RWPE1 (cell line): Measurements from ENCODE around the gene STX18.

Experiments used
- CTCF ChIA-PET: fragments of 350-600 bp; sonication (Branson Sonifier 250); formaldehyde crosslinking; extraction: SDS; loops from one replicate; lab custom pipeline; 2021; lab: Yijun Ruan, JAX
- POLR2A ChIA-PET: fragments of 400-600 bp; formaldehyde crosslinking; extraction: SDS; loops from one replicate; lab custom pipeline; 2020; ENCODE audit warnings: antibody characterized with exemption; ENCODE audit not compliant: low non-redundant PET; lab: Yijun Ruan, JAX
- DNase-seq: peaks from one replicate; pipeline ENCODE4 v3.0.0; 2012; ENCODE audit warnings: low spot score
- H3K27ac ChIP-seq: fragments of 450-650 bp; 2 replicates; pipeline ENCODE4 v1.5.1; 2017
- TF ChIP-seq, protein P1 (sequence below): fragments of 450-650 bp; conservative IDR thresholded peaks from 2 replicates; pipeline ENCODE4 v1.5.1; 2017; ENCODE audit warnings: low read depth, mild to moderate bottlenecking

Gene STX18

DNA sequence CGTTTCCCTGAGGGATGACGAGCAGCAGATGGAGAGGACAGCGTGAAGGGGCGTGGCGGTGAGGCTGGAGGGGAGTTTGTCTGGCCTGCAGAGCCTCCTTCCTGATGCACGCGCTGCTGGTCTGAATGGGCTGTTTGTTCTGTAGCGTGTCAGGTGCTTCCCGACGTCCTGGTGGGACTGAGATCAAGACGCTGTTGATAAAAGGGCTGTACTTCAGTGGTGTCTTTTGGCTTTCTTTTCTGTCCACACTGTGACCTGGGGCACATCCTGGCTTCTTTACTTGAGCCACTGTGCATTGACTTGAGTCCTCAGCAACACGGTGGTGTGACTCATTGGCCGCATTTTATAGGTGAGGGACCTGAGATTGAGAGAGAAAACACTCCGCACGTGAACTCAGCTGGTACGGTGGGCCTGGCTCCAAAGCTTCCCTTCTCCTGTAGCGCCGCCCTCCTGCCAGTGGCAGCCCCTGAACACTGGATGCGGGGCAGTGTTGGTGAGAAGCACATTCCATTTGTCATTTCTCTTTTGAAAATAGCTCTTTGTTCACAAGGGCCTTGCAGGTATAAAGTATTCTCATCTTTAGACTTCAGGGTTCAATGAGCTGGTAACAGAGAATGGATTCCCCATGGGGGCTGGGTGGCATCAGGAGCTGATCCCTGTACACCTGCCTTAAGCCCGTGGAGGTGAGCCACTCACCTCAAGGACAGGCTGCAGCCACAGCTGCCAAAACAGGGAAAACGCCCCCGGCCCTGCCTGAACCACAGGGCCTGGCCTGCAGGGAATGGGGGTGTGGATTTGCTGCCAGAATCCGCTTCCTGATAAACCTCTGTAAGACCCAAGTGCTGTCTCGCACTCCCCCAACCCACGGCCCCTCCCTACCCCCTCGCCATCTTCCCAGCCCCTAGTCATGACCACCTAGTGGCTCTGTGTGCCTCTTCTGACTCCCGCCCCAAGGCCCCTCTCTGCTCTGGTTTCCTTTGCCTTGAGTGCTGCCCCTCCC, 125.7 kb downstream of the STX18 start:
- ChIA-PET POLR2A (no interaction called here), CTCF (no interaction called here)
- H3K27ac ChIP-seq: no peak overlapping the region
- no peak for DNase-seq
- TF ChIP-seq, protein P1, sequence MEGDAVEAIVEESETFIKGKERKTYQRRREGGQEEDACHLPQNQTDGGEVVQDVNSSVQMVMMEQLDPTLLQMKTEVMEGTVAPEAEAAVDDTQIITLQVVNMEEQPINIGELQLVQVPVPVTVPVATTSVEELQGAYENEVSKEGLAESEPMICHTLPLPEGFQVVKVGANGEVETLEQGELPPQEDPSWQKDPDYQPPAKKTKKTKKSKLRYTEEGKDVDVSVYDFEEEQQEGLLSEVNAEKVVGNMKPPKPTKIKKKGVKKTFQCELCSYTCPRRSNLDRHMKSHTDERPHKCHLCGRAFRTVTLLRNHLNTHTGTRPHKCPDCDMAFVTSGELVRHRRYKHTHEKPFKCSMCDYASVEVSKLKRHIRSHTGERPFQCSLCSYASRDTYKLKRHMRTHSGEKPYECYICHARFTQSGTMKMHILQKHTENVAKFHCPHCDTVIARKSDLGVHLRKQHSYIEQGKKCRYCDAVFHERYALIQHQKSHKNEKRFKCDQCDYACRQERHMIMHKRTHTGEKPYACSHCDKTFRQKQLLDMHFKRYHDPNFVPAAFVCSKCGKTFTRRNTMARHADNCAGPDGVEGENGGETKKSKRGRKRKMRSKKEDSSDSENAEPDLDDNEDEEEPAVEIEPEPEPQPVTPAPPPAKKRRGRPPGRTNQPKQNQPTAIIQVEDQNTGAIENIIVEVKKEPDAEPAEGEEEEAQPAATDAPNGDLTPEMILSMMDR: no peak

- TF ChIP-seq, protein P1: no peak
- H3K27ac ChIP-seq: no peak overlapping the region
- POLR2A ChIA-PET: no interaction called here
- DNase-seq: no peak
- CTCF ChIA-PET: no interaction called here
Measured at GRCh38 chr4:4415107-4415805, 126.6 kb downstream of the STX18 start.

DNA sequence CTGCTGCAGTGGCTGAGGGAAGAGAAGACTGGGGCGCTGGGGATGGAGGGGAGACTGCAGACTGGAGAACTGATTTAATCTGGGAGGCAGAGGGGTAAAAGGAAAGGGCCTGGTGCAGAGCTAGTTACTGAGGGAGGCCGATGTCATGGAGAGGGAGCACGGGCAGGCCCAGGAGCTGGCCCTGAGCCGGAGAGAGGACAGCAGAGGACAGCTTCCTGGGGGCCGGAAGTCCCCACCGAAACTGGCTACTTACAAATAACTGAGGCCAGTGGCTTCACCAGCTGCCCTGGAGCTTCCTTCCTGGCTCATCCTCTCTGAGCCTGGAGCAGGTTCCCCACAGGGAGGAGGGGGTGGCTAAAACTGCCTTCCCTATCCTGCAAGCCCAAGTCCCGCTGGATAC, 128.0 kb downstream of the STX18 start:
- ChIA-PET CTCF (no interaction called here), POLR2A (no interaction called here)
- DNase-seq: no peak
- H3K27ac ChIP-seq: no peak overlapping the region
- TF ChIP-seq, protein P1: no peak

DNA sequence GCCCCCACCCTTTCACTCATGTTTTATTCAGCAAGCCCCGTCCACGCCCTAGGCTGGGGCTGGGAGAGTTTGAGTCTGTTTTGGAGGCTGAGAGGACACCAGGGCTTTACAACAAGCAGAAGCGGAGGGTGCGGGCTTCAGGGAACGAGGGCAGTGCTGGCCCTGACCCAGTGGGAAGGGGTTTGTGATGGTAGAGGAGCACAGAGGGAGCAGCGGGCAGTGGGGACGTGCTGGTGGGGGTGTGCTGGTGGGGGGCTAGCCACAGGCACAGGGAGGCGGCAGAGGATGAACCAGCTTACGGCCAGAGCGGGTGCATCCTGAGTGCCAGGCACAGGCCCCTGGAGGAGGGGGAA, 128.5 kb downstream of the STX18 start:
- TF ChIP-seq, protein P1: no peak
- POLR2A ChIA-PET: no interaction called here
- DNase-seq: no peak
- no peak overlapping the region for H3K27ac ChIP-seq
- CTCF ChIA-PET: interaction anchor here (0.7 kb wide), 1 partner anchor 45 kb away, joined by 3 read pairs; no protein-coding TSS in a partner anchor

GRCh38 chr4:4412641-4413372, 129.0 kb downstream of the STX18 start:
- DNase-seq: no peak
- CTCF ChIA-PET: interaction anchor here (0.7 kb wide), 1 partner anchor 46 kb away, joined by 3 read pairs; no protein-coding TSS in a partner anchor
- no peak overlapping the region for H3K27ac ChIP-seq
- POLR2A ChIA-PET: no interaction called here
- TF ChIP-seq, protein P1: no peak

DNA sequence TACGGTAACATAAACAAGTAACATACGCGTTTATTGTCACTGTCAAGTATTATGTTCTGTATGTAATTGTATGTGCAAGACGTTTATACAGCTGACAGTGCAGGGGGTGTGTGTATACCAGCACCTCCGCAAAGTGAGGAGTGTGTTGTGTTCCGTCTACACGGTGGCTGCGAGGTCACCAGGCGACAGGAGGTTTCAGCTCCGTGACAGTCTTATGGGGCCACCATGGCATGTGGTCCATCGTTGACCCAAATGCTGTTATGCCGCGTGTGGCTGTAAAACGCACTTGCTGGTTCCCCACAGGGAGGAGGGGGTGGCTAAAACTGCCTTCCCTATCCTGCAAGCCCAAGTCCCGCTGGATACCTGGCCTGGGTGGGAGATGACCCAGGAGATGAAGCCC, 129.9 kb downstream of the STX18 start:
- DNase-seq: no peak
- ChIA-PET CTCF (no interaction called here), POLR2A (no interaction called here)
- no peak overlapping the region for H3K27ac ChIP-seq
- TF ChIP-seq, protein P1: no peak
